GM21723 (cell line): Measurements from ENCODE around the gene TMOD2.
A peak's percentile ranks its signal among the peaks of the same experiment; 100 is the strongest.

Source experiments
- ATAC-seq: cut with Tn5 transposase; IDR thresholded peaks from one replicate; pipeline ENCODE4 v1.9.1; 2021; ENCODE audit warnings: mild to moderate bottlenecking, moderate library complexity; ENCODE audit not compliant: unreplicated experiment

TMOD2 gene

DNA sequence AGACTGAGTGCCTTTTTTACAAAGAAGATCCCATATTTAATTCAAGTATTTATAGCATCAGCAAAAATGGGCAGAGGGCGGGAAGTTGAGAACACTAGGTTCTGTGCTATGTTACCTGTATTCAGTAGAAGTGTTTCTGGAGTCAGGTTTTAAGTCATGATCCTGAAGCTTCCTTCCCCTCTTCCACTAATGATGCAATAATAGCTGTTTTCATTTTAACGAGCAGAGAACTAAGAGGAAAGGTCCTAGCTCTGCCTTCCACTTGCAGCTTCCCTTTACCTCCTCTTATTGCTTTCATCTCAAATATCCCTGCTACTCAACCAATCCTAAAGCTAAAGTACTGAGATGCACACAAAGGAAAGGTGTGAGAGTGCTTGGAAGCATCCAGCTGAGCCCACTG lies 61.2 kb downstream of the TMOD2 start:
- ATAC-seq = no peak

DNA sequence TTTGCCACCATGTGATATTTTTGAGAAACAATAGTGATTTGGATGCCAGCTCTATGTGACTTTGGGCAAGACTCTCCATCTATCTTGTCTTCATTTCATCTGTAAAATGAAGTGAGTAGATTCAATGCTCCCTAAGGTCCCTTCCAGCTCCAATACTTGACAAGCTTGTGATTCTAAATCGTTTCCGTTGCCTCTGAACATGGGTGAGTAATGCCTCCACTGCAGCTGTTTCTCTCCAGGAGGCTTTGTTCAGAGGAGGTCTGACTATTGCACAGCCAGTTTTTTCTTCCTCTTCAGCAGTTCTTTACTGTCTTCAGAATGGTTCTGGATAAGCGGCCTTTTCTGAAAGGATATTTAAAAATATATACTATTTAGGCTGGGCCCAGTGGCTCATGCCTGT lies 63.2 kb downstream of the TMOD2 start:
- no peak for ATAC-seq

DNA sequence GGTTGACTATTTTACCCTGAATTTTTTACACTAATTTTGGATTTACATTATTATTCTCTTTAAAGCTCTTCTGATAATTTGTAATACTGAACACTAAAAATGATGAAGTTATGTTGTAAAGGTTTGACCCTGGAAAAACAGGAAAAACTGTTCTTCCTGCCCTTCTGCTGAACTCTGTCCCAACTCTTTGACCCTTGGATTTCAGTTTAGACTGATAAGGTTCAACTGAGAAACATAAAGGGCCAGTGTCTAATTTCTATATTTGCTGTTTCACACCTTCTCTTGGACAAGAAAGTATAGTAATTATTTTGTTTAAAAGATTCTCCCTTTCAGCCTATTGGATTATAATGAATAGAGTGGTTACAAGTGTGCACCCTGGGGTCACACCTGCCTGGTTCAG lies 65.2 kb downstream of the TMOD2 start:
- no peak for ATAC-seq

DNA sequence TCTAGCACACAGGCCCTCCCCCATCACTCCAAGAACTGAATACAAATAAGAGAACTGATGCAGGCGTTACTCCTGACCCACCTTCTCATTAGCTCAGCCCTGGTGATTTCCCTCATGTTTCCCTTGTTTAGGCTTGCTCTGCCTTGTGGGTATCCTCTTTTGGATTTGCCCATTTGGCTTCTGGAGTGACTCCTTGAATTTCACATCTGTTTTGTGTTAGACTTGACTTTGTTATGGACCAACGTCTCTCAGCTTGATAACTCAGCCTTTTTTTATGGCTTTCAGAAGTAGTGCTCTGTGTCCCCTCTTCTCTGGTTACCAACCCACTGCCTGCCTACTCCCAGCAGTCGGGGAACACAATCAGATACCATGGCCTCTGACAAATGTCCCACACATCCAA lies 66.8 kb downstream of the TMOD2 start:
- no peak for ATAC-seq

DNA sequence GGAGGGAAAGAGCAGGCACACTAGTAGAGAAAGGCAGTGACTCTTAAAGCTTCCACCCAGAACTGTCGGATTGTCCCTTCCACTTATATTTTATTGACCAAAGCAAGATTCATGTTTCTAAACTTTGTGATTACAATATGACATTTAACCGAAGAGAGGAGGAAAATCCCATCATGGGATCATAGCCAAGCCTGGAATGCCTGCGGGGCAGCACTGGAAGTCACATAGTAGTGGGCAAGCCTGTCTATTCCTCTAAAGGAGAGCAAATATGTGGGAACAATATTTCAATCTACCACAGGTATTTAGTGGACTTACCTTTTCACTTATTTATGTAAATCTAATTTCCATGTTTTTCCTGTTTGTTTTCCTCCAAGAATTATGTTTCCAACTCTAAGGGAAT lies 74.3 kb downstream of the TMOD2 start:
- no peak for ATAC-seq

DNA sequence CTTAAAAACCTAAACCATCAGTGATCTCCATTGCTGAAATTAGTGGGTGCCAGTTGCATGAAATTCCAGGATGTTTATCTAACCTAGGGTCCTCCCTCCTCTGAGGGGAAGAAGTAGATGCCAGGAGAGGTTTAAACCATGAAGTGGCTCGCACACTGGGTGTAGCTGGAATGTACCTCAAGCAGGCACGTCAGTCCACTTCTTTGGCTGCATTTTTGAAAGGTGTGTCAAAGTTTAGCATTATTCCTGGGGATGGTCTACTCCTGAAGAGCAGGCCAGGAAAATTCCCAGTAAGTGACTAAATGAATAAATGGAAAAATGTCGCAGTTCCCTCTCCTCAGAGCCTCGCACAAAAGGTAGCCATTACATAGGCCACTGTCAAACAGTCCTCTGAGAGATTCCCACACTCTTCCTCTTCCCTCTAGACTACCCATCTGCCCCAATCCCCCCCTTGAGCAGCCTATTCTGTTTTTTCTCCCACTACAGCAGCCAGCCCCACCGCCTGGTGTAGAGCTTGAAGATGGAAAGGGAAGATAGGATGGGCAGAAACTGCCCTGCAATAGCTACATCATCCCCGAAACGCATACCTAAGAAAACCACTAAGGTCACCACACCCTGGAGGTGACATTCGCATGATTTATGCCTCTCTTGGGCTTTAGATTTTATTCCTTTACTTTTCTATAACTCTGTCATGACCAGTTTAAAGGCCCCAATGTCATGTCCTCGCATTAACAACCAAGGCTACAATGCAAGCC lies 77.4 kb downstream of the TMOD2 start:
- no peak for ATAC-seq

DNA sequence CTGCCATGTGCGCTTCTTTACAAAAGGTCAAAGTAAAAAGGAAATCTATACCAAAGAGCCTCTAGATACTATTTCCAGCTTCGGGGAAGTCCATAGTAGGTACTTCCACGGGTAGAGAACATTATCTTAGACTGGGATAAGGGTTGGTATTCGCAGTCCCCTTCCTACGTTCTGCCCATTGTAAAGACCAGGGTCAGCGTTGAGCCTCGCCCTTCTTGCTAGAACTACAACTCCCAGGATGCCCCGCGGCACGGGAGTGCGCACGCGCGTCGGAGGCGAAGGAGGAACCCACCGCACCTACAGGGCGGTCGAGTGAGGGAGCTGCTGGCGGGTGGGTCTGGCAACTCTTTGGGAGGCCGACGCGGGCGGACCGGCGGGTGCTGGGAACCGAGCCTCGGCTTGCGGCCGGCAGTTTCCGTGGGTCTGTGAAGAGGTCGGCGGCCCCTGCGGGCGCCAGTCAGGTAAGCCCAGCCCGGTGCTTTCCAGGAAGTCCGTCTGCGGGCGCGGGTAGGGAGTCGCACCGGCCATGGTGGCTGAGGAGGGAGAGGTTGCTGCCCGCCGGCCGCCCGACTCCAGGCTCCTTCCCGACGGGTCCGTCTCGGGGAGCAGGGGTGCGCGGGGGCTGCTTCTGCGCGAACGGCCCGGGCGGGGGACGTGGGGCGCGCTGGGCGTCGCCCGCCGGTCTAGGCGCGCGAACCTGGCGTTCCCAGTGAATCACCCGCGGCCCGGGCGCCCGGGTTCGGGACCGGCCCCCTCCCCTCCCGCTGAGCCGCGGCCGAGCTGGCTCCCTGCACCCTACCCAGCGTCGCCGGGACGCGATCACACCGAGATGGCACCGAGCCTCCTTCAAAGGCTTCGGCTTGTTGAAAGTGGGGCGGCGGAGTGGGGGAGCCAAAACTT lies 78.2 kb downstream of the TMOD2 start, which contains the start of gene TMOD3:
TSS of gene TMOD3 (plus strand) at position 278 of the 900 bp plus-strand sequence. CDS start 33,232 bp downstream, outside the sequence.
- peak; percentile 84 for ATAC-seq

DNA sequence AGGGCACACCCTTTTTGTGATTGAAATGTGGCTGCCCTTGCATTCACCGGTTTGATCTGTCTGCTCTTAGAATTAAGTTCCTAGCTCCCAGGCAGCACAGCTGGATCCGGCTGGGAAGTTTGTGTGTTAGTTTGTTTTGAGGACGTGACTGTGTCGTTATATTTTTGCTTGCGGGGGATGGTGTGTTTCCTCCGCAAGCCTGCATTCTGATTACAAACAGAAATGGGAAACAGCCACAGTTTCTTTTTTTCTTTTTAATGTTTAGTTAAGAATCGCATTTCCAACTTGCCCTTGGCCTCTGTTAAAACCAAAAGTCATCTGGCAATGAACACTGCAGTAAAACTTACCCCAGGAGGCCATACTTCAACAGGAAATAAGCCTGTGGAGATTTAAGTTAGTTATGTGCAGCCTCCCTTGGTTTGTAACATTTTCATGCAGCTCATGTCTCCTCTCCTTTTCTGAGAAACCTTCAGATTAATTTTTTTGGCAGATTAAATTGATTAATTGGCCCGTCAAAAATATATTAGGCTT lies 78.9 kb downstream of the TMOD2 start:
- peak; percentile 19 for ATAC-seq

DNA sequence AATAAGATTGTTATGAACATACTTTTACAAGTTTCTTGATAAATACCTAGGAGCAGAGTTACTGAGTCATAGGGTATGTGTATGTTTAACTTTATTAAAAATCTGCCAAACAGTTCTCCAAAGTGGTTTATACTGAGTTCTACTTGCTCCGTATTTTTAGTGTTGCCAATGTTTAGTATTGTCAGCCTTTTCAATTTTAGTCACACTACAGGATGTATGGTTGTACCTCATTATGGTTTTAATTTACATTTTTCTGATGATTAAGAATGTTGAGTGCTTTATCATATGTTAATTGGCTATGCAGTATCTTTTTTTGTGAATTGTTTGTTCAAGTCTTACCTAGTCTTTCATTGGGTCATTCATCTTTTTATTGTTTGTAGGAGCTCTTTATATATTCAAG lies 82.4 kb downstream of the TMOD2 start:
- ATAC-seq = no peak

DNA sequence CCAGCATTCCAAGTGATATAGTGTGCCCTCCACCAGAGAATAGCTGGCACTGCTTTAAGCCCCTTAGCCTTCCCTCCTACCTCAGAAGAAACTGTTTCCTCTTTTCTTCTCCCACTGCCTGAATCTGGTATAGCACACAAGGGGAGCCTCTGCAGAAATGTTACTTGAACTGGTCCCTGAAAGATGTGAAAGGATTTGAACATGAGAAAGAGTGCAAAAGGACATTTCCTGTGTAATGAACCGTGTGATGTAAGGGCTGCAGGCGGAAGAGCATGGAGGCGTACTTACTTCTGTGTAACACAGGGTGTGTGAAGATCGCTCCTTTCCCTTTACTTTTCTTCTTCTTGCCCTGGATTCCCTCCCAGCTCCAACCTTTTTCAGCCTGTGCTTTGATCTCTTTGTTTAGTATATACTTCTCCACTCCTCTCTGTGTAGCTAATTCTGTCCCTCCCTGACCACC lies 86.4 kb downstream of the TMOD2 start:
- ATAC-seq = peak; percentile 64

DNA sequence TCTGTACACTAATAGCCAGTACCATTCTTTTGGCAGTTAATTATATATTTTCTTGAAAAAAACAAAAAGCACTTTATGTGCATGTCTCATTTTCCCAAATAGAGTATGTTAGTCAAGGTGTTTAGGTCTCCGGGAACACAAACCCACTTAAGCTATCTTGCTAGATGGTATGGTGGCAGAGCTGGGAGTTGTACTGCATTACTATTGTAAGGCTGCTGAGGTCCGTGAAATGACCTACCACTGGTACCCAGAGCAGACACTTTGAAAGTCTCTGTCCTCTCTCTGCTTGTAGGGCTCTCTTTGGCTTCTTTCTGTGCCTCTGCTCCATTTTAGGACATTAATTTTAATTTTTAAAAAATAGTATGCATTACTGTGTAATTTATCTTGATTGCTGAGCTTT lies 86.9 kb downstream of the TMOD2 start:
- no peak for ATAC-seq

DNA sequence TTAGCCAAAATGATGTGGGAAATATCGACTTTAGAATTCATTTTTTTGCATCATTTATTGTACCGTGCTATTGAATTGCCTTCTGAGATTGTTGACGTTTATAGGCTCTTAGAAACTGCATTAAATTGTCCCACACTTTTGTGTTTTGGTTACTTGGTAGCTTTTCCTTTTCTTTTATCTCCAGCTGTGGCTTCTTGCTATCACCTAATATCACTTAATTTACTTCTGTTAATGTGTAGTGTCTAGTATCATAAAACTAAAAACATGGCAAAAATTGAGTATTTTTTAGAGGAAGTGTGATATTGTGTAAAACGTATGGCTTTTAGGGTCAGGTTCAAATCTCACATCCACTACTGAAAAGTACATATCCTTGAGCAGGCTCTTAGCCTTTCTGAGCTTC lies 89.3 kb downstream of the TMOD2 start:
- no peak for ATAC-seq

DNA sequence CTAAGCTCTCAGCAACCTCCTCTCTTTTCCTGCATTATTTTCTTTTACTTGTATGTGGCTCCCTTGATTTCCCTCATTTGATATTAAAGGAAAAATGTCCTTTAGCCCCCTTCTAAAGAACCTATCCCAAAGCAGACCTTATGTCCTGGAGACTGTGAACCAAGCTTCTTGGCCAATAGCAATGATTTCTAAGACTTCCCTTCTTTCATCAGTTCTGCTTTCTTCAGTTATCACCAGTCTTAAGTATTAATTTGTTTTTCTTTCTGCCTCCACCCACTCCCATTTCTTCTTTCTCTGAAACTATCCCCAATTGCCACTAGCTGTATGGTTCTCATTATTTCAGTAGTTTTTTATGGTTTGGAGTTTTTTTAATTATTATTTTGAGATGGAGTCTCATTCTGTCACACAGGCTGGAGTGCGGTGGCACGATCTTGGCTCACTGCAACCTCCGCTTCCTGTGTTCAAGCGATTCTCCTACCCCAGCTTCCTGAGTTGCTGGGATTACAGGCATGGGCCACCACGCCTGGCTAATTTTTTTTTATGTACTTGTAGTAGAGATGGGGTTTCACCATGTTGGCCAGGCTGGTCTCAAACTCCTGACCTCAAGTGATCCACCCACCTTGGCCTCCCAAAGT lies 90.1 kb downstream of the TMOD2 start:
- ATAC-seq = no peak

DNA sequence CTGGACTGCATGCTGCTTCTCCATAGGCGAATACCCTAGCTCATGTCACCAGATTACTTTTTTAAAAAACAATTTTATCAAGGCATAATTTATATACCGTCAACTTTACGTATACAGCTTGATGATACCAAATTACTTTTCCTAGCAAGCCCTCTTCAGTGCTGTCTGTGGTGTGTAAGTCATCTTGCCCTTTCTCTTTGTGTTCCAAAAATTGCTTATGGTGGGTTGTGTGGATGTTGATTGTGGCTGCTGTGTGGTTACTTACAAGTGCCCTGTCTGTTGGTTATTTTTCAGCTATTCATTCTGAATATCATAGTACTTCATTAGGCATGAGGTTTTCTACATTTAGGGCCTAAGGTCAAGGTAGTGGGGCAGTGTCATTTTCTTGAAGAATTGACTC lies 90.9 kb downstream of the TMOD2 start:
- no peak for ATAC-seq

DNA sequence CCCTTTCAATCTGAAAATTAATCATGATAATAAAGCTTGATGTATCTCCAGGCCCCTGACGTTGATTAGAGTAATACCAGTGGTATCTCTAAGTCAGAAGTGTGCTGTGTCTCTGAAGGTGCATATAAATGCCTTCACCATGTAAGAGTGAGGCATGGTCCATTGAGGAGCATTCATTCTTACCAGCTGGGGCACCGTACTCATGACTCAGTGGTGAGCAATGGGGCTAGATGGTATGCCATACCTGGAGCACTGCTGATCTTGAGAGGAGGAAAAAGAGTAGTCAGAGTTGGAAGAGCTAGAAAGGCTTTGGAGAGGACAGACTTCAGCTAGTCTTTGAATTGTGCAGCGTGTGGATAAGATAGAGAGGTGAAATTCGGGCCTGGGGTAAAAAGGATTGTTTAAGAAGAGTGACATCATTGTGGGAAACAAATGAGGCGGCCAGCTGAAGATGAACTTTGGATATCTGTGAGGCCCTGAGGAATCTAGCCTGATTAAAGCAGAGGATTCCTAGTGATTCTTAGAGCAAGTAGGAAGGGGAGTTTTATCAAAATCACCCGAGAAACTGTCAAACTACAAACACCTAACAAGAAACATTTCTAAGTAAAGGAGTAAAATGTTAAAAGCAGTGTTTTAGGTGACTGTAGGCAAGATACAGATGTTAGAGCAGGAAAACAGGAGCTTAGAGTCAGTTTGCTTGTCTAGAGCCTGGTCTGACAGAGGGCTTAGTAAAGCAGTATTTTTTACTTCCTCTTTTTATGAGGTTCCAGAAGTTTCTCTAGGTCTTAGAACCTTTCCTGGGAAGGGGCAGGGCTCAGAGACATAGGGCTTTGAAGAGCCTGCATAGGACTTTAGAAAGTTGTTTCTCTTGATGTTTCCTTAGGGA lies 91.7 kb downstream of the TMOD2 start:
- peak; percentile 51 for ATAC-seq

DNA sequence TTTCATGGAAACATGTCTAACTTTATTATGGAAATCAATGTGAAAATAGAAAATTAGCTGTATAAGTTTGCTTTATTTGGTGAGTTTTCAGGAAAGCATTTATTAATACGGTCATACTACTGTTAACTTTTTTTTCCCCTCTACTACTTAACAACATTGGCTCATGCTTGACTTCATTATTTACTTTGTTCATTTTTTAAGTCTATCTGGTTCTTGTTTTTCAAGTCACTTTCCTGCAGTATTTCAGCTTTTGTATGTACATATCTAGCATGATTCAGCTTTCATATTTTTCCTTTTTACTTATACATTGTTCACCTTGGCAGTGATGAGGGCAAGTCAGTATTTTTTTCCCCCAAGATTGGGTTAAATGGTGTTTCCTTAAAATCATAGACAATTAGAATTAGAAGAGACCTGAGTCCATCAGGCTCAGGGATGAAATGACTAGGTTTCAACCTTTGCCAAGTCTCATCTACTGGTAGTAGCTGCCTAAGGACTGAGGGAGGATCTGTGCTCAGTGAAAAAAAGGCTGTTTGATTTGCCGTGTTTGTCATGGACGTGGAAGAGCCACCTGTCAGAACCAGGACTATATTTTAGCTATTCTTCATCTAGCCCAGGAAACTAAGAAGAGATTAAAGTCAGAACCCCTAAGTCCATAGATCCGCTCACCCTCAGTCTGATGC lies 93.5 kb downstream of the TMOD2 start:
- no peak for ATAC-seq

DNA sequence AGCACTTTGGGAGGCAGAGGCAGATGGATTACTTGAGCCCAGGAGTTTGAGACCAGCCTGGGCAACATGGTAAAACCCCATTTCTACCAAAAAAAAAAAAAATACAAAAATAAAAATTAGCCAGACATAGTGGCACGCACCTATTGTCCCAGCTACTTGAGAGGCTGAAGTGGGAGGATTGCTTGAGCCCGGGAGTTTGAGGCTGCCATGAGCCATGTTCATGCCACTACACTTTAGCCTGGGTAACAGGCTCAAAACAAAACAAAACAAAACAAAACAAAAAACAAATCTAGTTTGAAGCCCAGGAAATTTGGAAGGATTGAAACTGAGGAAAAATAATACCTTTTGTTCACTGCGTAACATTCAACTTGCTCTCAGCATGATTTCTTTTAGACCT lies 94.7 kb downstream of the TMOD2 start:
- no peak for ATAC-seq

DNA sequence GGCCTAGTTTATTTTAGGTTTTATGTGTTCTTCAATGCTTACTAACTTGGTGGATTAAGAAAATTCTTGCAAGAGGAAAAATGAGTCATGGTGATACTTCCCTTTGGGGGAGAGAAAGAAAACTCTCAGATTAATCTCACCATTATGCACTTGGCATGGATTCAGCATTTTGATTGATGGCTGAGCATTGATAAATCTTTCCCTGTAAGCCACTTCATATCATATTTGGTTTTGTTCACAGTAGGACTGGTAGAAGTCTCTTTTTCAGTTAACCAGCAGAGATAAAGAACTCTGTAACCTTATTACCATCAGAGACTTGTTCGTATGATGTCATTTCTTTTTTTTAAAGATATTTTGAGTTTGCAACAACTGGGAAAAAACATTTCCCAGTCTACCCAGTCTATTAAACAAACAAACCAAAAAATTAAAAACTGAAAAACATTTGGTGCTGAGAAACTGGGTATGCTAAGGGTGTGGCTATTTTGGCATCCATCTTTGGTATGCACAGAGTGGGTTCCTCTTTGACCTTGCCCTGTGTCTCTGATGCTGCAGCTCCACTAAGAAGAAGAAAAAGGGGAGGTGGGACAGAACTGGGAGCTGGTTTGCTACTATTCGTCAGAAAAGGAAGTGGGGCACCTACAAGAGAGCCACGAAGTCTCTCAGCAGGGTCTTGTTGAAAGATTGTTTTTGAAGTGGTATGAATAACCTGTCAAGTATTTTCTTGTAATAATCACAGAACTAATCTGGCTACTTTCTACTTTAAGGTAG lies 95.2 kb downstream of the TMOD2 start:
- ATAC-seq = no peak

DNA sequence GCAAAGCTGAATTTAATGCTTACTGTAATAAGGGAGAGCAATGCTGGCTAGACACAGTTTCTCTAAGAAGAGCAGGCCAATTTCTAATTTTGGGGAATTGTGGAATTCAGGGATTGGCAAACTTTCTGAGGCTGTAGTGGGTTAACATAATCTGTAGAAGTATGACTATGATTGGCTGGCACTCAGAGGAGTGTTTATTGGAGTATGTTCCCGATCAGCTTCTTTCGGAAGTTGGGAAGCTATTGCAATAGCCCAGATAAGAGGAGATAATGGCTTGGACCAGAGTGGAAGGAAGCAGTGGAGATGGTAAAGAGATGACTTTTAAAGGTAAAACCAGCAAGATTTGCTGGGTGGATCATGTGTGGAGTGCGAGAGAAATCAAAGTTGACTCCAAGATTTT lies 97.4 kb downstream of the TMOD2 start:
- ATAC-seq = no peak
